PC-3 (cell line): Measurements from ENCODE around the gene MRAS. TPM values are rescaled to one million over a fixed set of nuclear protein-coding genes. Genes with fewer than 3 reads are reported as not detected.

Experiments
- ATAC-seq: fragments of 200-7000 bp; cut with Tn5 transposase; 2 replicates; pipeline ENCODE4 v1.9.1; 2020; ENCODE audit warnings: mild to moderate bottlenecking, moderate library complexity
- BruUV-seq: library from RNA; stranded (reverse); fragments of 400-500 nt; replicated peaks from 2 replicates; lab custom pipeline; 2021; lab: Mats Ljungman, UMichigan
- CTCF ChIA-PET: fragments of 300-600 bp; sonication (Branson Sonifier 250); formaldehyde crosslinking; loops from one replicate; lab custom pipeline; 2022; ENCODE audit warnings: antibody characterized with exemption; lab: Charles Lee
- POLR2A ChIA-PET: fragments of 300-600 bp; sonication (Branson Sonifier 250); formaldehyde crosslinking; loops from one replicate; lab custom pipeline; 2022; ENCODE audit warnings: antibody characterized with exemption; ENCODE audit not compliant: unreplicated experiment; lab: Charles Lee
- DNase-seq: peaks from one replicate; pipeline ENCODE4 v3.0.0-alpha.2; 2015
- H2AFZ ChIP-seq: fragments of 300-600 bp; sonication (generic); 2 replicates; pipeline ENCODE4 v1.6.0; 2016; ENCODE audit warnings: antibody characterized with exemption, low read length
- H3F3A ChIP-seq: fragments of 300-600 bp; sonication (generic); one replicate; pipeline ENCODE4 v1.6.0; 2017; ENCODE audit warnings: antibody characterized with exemption, low read length, control low read depth, mild to moderate bottlenecking; ENCODE audit not compliant: unreplicated experiment
- H3K27ac ChIP-seq: fragments of 300-600 bp; sonication (generic); 2 replicates; pipeline ENCODE4 v1.5.1; 2016; ENCODE audit warnings: mild to moderate bottlenecking, low read length
- H3K27me3 ChIP-seq: fragments of 300-600 bp; sonication (generic); 2 replicates; pipeline ENCODE4 v1.6.1; 2016; ENCODE audit warnings: low read length, mixed read lengths
- H3K36me3 ChIP-seq: fragments of 300-600 bp; sonication (generic); 2 replicates; pipeline ENCODE4 v1.6.1; 2016; ENCODE audit warnings: low read depth, mixed run types, low read length, mixed read lengths
- H3K4me1 ChIP-seq: fragments of 300-600 bp; sonication (generic); 2 replicates; pipeline ENCODE4 v1.5.1; 2016; ENCODE audit warnings: low read length; ENCODE audit not compliant: insufficient read depth
- H3K4me2 ChIP-seq: fragments of 300-600 bp; sonication (generic); 2 replicates; pipeline ENCODE4 v1.6.0; 2016; ENCODE audit warnings: low read length
- H3K4me3 ChIP-seq: fragments of 300-600 bp; sonication (generic); 2 replicates; pipeline ENCODE4 v1.5.1; 2016; ENCODE audit warnings: mild to moderate bottlenecking, low read length, mixed read lengths
- H3K79me2 ChIP-seq: fragments of 300-600 bp; sonication (generic); 2 replicates; pipeline ENCODE4 v1.6.1; 2017; ENCODE audit warnings: low read length, mixed read lengths
- H3K9ac ChIP-seq: fragments of 300-600 bp; sonication (generic); 2 replicates; pipeline ENCODE4 v1.6.0; 2016; ENCODE audit warnings: mild to moderate bottlenecking, low read length
- H3K9me2 ChIP-seq: fragments of 300-600 bp; sonication (generic); replicated peaks from 2 replicates; pipeline ENCODE4 v1.6.1; 2016; ENCODE audit warnings: mixed run types, low read length, mixed read lengths
- H3K9me3 ChIP-seq: fragments of 300-600 bp; sonication (generic); 2 replicates; pipeline ENCODE4 v1.6.1; 2016; ENCODE audit warnings: low read length, mixed read lengths
- H4K20me1 ChIP-seq: fragments of 300-600 bp; sonication (generic); 2 replicates; pipeline ENCODE4 v1.6.1; 2016; ENCODE audit warnings: low read length, mixed read lengths
- EZH2 ChIP-seq: fragments of 300-600 bp; sonication (generic); IDR thresholded peaks from one replicate; pipeline ENCODE4 v1.6.1; 2017; ENCODE audit warnings: antibody characterized with exemption, mild to moderate bottlenecking, low read length; ENCODE audit not compliant: unreplicated experiment
- EZH2phosphoT487 ChIP-seq: fragments of 300-600 bp; sonication (generic); IDR thresholded peaks from 2 replicates; pipeline ENCODE4 v1.6.1; 2018; ENCODE audit warnings: mild to moderate bottlenecking, antibody characterized with exemption, low read length, borderline replicate concordance
- intact Hi-C: fragments of 100-400 bp; cut with micrococcal nuclease; formaldehyde crosslinking; loops from 2 replicates; pipeline ENCODE4 v1.9.0; 2023
- total RNA-seq: library from RNA; depleted of rRNA; stranded (reverse); fragments of >200 nt; gene quantifications from 2 replicates; pipeline ENCODE4 v1.2.3, GENCODE V29; 2014
- TF ChIP-seq, protein P1 (sequence below): fragments of 300-600 bp; sonication (generic); conservative IDR thresholded peaks from 2 replicates; pipeline ENCODE4 v1.5.1; 2017; ENCODE audit warnings: antibody characterized with exemption, low read depth, mild to moderate bottlenecking, low read length

The MRAS gene
- total RNA-seq, 1 experiment from 2014 or later = 2.8 TPM

DNA sequence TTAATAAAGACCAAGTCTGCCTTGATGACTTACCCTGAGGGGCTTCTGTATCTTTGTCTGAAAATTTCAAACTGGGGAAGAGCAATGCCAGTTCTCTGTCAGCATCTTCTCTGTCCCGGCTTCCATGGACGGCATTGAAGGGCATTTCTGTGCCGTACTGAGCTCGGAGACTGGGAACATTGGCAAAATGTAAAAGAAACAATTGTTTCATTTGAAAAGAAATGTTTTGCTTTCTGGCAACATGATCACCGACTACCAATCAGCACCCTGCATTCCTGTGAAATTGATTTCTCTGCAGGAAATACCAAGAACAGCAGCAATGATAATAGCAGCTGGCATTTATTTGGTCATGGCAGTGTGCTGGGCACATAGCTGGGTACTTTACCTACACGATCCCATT is 44.9 kb upstream of the MRAS start:
- ATAC-seq = no peak

DNA sequence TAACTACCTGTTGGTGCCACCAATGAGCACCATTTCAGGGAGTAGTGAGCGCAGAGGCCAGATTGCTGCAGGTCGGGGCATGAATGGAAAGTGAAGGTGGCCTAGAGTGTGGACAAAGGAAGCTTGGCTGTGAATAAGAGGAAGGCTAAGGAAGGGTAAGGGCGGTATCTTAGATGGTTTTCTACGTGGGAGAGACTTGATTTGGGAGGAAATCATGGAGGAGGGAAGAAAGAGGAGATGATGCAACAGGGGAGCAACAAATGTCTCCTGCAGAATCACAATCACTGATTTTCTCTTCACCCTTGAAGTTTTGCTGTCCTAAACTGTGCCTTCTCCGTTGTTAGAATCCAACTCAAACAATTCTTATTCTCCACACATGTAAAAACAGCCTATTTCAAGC is 40.5 kb upstream of the MRAS start:
- no TSS peak for BruUV-seq
- no peak for TF ChIP-seq EZH2phosphoT487
- no peak for TF ChIP-seq EZH2
- TF ChIP-seq, protein P1, sequence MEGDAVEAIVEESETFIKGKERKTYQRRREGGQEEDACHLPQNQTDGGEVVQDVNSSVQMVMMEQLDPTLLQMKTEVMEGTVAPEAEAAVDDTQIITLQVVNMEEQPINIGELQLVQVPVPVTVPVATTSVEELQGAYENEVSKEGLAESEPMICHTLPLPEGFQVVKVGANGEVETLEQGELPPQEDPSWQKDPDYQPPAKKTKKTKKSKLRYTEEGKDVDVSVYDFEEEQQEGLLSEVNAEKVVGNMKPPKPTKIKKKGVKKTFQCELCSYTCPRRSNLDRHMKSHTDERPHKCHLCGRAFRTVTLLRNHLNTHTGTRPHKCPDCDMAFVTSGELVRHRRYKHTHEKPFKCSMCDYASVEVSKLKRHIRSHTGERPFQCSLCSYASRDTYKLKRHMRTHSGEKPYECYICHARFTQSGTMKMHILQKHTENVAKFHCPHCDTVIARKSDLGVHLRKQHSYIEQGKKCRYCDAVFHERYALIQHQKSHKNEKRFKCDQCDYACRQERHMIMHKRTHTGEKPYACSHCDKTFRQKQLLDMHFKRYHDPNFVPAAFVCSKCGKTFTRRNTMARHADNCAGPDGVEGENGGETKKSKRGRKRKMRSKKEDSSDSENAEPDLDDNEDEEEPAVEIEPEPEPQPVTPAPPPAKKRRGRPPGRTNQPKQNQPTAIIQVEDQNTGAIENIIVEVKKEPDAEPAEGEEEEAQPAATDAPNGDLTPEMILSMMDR = no peak

More for the DNA sequence above, 44.9 kb upstream of the MRAS start:
- DNase-seq = no peak
- H3K9me2 ChIP-seq = no peaks in the 10 kb centered on the region
- no TSS peak for BruUV-seq
- no peaks in the 10 kb centered on the region for H3K36me3 ChIP-seq
- POLR2A ChIA-PET = no interaction called here
- no peak overlapping the region for H2AFZ ChIP-seq
- CTCF ChIA-PET = no interaction called here
- H3K27ac ChIP-seq = no peak overlapping the region
- H4K20me1 ChIP-seq = no peaks in the 10 kb centered on the region
- no peaks in the 10 kb centered on the region for H3F3A ChIP-seq
- TF ChIP-seq EZH2phosphoT487 (no peak), EZH2 (no peak)
- TF ChIP-seq, protein P1 = no peak
- H3K4me3 ChIP-seq = no peak overlapping the region
- no peaks in the 10 kb centered on the region for H3K27me3 ChIP-seq
- intact Hi-C loops = no loop called here
- no peaks in the 10 kb centered on the region for H3K79me2 ChIP-seq
- H3K9ac ChIP-seq = no peak overlapping the region
- H3K4me1 ChIP-seq = no peaks in the 10 kb centered on the region
- H3K4me2 ChIP-seq = no peak overlapping the region
- H3K9me3 ChIP-seq = 0 out of 2 replicates have a peak, but pooled peaks cover 4% of the 10 kb centered on the region

GRCh38 chr3:138308783-138309182 is 39.6 kb upstream of the MRAS start:
- Histone ChIP-seq H3K4me1 (no peaks in the 10 kb centered on the region), H3K79me2 (no peaks in the 10 kb centered on the region), H4K20me1 (no peaks in the 10 kb centered on the region), H3K36me3 (no peaks in the 10 kb centered on the region), H3K9ac (no peak overlapping the region), H3K4me2 (no peak overlapping the region), H3K27ac (no peak overlapping the region), H3K9me3 (0 out of 2 replicates have a peak, but pooled peaks cover 5% of the 10 kb centered on the region), H3F3A (no peaks in the 10 kb centered on the region), H2AFZ (no peak overlapping the region), H3K9me2 (no peaks in the 10 kb centered on the region), H3K4me3 (no peak overlapping the region), H3K27me3 (no peaks in the 10 kb centered on the region)
- DNase-seq = no peak
- intact Hi-C loops = no loop called here
- TF ChIP-seq, protein P1 = no peak
- TF ChIP-seq EZH2phosphoT487 = no peak
- no peak for TF ChIP-seq EZH2
- ATAC-seq = no peak
- ChIA-PET CTCF (no interaction called here), POLR2A (no interaction called here)
- BruUV-seq = no TSS peak

More for the DNA sequence above, 40.5 kb upstream of the MRAS start:
- no peaks in the 10 kb centered on the region for H3K36me3 ChIP-seq
- ATAC-seq = no peak
- H3K9ac ChIP-seq = no peak overlapping the region
- H2AFZ ChIP-seq = no peak overlapping the region
- H3F3A ChIP-seq = no peaks in the 10 kb centered on the region
- no peaks in the 10 kb centered on the region for H3K4me1 ChIP-seq
- intact Hi-C loops = no loop called here
- H3K27ac ChIP-seq = no peak overlapping the region
- ChIA-PET CTCF (no interaction called here), POLR2A (no interaction called here)
- H3K4me3 ChIP-seq = no peak overlapping the region
- H3K4me2 ChIP-seq = no peak overlapping the region
- no peak for DNase-seq
- H3K9me2 ChIP-seq = no peaks in the 10 kb centered on the region
- no peaks in the 10 kb centered on the region for H3K79me2 ChIP-seq
- H3K27me3 ChIP-seq = no peaks in the 10 kb centered on the region
- H4K20me1 ChIP-seq = no peaks in the 10 kb centered on the region
- H3K9me3 ChIP-seq = 0 out of 2 replicates have a peak, but pooled peaks cover 5% of the 10 kb centered on the region
